GM12878 (cell line): ENCODE data around the gene DNAJC2. TPM values are rescaled to one million over a fixed set of nuclear protein-coding genes. Genes with fewer than 3 reads are reported as not detected.

Experiments
- ATAC-seq: fragments of 200-7000 bp; cut with Tn5 transposase; 3 replicates; pipeline ENCODE4 v1.9.1; 2020; ENCODE audit warnings: mild to moderate bottlenecking, moderate library complexity
- BruUV-seq: library from RNA; stranded (reverse); fragments of 400-500 nt; replicated peaks from 2 replicates; lab custom pipeline; 2021; lab: Mats Ljungman, UMichigan
- CTCF ChIA-PET: fragments of 300-600 bp; sonication (Branson Sonifier 250); formaldehyde crosslinking; extraction: SDS; loops from one replicate; lab custom pipeline; 2021; ENCODE audit warnings: inconsistent platforms; lab: Yijun Ruan, JAX
- POLR2A ChIA-PET: fragments of 350-600 bp; formaldehyde crosslinking; extraction: SDS; loops from one replicate; lab custom pipeline; 2021; ENCODE audit warnings: inconsistent platforms; lab: Charles Lee
- RAD21 ChIA-PET: fragments of 300-600 bp; sonication (Branson Sonifier 250); formaldehyde crosslinking; loops from one replicate; lab custom pipeline; 2023; ENCODE audit warnings: antibody characterized with exemption; ENCODE audit not compliant: unreplicated experiment; lab: Charles Lee
- SMC1A ChIA-PET: fragments of 300-600 bp; sonication (Branson Sonifier 250); formaldehyde crosslinking; loops from one replicate; lab custom pipeline; 2023; ENCODE audit not compliant: unreplicated experiment, uncharacterized antibody; lab: Charles Lee
- DNase-seq: peaks from one replicate; pipeline ENCODE4 v3.0.0-alpha.2; 2011; ENCODE audit warnings: low read depth, low spot score
- FAIRE-seq: peaks from 3 replicates; lab custom pipeline; 2011; peaks lifted over from hg19 to GRCh38; lab: Jason Lieb, UNC
- H2AFZ ChIP-seq: 2 replicates; pipeline ENCODE4 v1.6.0; 2011; ENCODE audit warnings: low read depth, low read length, control low read depth; ENCODE audit not compliant: control insufficient read depth
- H3K27ac ChIP-seq: 2 replicates; pipeline ENCODE4 v1.5.1; 2011; ENCODE audit warnings: control low read depth; ENCODE audit not compliant: control insufficient read depth, insufficient read depth
- H3K27me3 ChIP-seq, 2 experiments: replicated peaks in 1 of 2; 2 replicates each; pipeline versions ENCODE4 v1.6.0 to v1.6.1; 2011; ENCODE audit warnings: low read length in 1 of 2; ENCODE audit not compliant: control insufficient read depth in 2 of 2, insufficient read depth in 2 of 2
- H3K36me3 ChIP-seq, 2 experiments: 2 replicates each; pipeline ENCODE4 v1.5.1; 2011; ENCODE audit warnings: low read length in 1 of 2; ENCODE audit not compliant: control insufficient read depth in 2 of 2, insufficient read depth in 2 of 2
- H3K4me1 ChIP-seq: 2 replicates; pipeline ENCODE4 v1.6.1; 2011; ENCODE audit warnings: mild to moderate bottlenecking, low read length, moderate library complexity, mixed read lengths; ENCODE audit not compliant: control insufficient read depth, insufficient read depth
- H3K4me2 ChIP-seq: 2 replicates; pipeline ENCODE4 v1.6.0; 2011; ENCODE audit warnings: control low read depth; ENCODE audit not compliant: control insufficient read depth, insufficient read depth
- H3K4me3 ChIP-seq: fragments of 200-600 bp; sonication (generic); 2 replicates; pipeline ENCODE4 v1.5.1; 2016
- H3K79me2 ChIP-seq: 2 replicates; pipeline ENCODE4 v1.6.0; 2011; ENCODE audit warnings: low read length; ENCODE audit not compliant: control insufficient read depth, insufficient read depth
- H3K9ac ChIP-seq: 2 replicates; pipeline ENCODE4 v1.8.0; 2011; ENCODE audit warnings: low read length, control low read depth, mixed read lengths; ENCODE audit not compliant: control insufficient read depth, insufficient read depth
- H3K9me3 ChIP-seq: replicated peaks from 3 replicates; pipeline ENCODE4 v1.5.1; 2011; ENCODE audit warnings: mild to moderate bottlenecking, low read length; ENCODE audit not compliant: control insufficient read depth, insufficient read depth
- H4K20me1 ChIP-seq: 2 replicates; pipeline ENCODE4 v1.6.0; 2011; ENCODE audit not compliant: control insufficient read depth, insufficient read depth
- CBX5 ChIP-seq: sonication (generic); IDR thresholded peaks from 2 replicates; pipeline ENCODE4 v1.6.1; 2016; ENCODE audit warnings: low read depth, moderate library complexity, mild to moderate bottlenecking, inconsistent platforms
- CHD1 ChIP-seq: IDR thresholded peaks from 2 replicates; pipeline ENCODE4 v1.6.1; 2012; ENCODE audit warnings: low read depth, low read length, improper control_type of control experiment
- CUX1 ChIP-seq: IDR thresholded peaks from 2 replicates; pipeline ENCODE4 v1.6.1; 2012; ENCODE audit warnings: improper control_type of control experiment, low read depth, low read length; ENCODE audit not compliant: insufficient replicate concordance
- ELK1 ChIP-seq: IDR thresholded peaks from 2 replicates; pipeline ENCODE4 v1.6.1; 2012; ENCODE audit warnings: low read depth, low read length, improper control_type of control experiment
- FOS ChIP-seq: IDR thresholded peaks from 3 replicates; pipeline ENCODE4 v1.6.1; 2011; ENCODE audit warnings: borderline replicate concordance; ENCODE audit not compliant: insufficient read length; ENCODE audit errors: extremely low read depth
- HDAC6 ChIP-seq: fragments of 200-600 bp; sonication (generic); IDR thresholded peaks from one replicate; pipeline ENCODE4 v1.8.0; 2017; ENCODE audit warnings: antibody characterized with exemption; ENCODE audit not compliant: unreplicated experiment
- MTA3 ChIP-seq: IDR thresholded peaks from 2 replicates; pipeline ENCODE4 v1.6.1; 2012; ENCODE audit warnings: low read length, inconsistent platforms, borderline replicate concordance
- MXI1 ChIP-seq: fragments of 150-350 bp; IDR thresholded peaks from 2 replicates; pipeline ENCODE4 v1.6.1; 2011; ENCODE audit warnings: low read depth, mild to moderate bottlenecking, inconsistent platforms, low read length, improper control_type of control experiment
- RFX5 ChIP-seq: IDR thresholded peaks from 2 replicates; pipeline ENCODE4 v1.6.1; 2011; ENCODE audit warnings: low read depth, low read length, improper control_type of control experiment
- WGBS: methylation state at CpG from one replicate; pipeline ENCODE4 v1.1.6; 2016; ENCODE audit warnings: low lambda C conversion rate; ENCODE audit not compliant: insufficient replicate concordance, insufficient coverage; ENCODE audit errors: missing lambda C conversion rate; 5-methylcytosine and 5-hydroxymethylcytosine counted together
- in situ Hi-C: fragments of 300-500 bp; cut with MboI; formaldehyde crosslinking; loops from 9 replicates; pipeline ENCODE4 v1.14.3; 2018; ENCODE audit warnings: mixed read lengths
- intact Hi-C: fragments of 100-400 bp; cut with micrococcal nuclease; formaldehyde crosslinking; loops from one replicate; pipeline ENCODE4 v1.14.2; 2022; ENCODE audit not compliant: unreplicated experiment
- polyA plus RNA-seq, 11 experiments: library from polyadenylated mRNA; depleted of rRNA in 4 of 11; unstranded in 6 of 11; stranded (reverse) in 5 of 11; fragments of >200 nt; fragmentation: Nextera tagmentation in 4 of 11; fragmentation: Illumina TruSeq in 1 of 11; extraction: Ambion mirVana in 4 of 11; extraction: Trizol in 1 of 11; gene quantifications; 1 replicate in 1 of 11; 2 replicates in 10 of 11; pipeline versions ENCODE4 v1.2.1 to v1.2.3, GENCODE V29; 2011 to 2016; ENCODE audit warnings: inconsistent platforms in 2 of 11, missing spikeins in 2 of 11, low read depth in 1 of 11
- total RNA-seq, 4 experiments: library from RNA; depleted of rRNA in 3 of 4; stranded (reverse); fragments of >200 nt in 3 of 4; fragmentation: Illumina TruSeq in 1 of 4; extraction: Trizol in 1 of 4; gene quantifications; 2 replicates each; pipeline versions ENCODE4 v1.2.1 to v1.2.3, GENCODE V29; 2013 to 2021
- TF ChIP-seq, protein P1 (sequence below): fragments of 450-650 bp; formaldehyde crosslinking; IDR thresholded peaks from 2 replicates; pipeline ENCODE4 v1.5.0; 2022; ENCODE audit warnings: mild to moderate bottlenecking, missing genetic modification characterization
- TF ChIP-seq, protein P2 (sequence below): IDR thresholded peaks from 2 replicates; pipeline ENCODE4 v1.6.1; 2012; ENCODE audit warnings: low read depth, low read length, improper control_type of control experiment

Gene DNAJC2
- total and polyA plus RNA-seq, 10 of the 15 experiments (the other 5 are each of a cell fraction or from before 2014, with no cell fraction given) = 18.2 to 63.1 (median 30.6) TPM

DNA sequence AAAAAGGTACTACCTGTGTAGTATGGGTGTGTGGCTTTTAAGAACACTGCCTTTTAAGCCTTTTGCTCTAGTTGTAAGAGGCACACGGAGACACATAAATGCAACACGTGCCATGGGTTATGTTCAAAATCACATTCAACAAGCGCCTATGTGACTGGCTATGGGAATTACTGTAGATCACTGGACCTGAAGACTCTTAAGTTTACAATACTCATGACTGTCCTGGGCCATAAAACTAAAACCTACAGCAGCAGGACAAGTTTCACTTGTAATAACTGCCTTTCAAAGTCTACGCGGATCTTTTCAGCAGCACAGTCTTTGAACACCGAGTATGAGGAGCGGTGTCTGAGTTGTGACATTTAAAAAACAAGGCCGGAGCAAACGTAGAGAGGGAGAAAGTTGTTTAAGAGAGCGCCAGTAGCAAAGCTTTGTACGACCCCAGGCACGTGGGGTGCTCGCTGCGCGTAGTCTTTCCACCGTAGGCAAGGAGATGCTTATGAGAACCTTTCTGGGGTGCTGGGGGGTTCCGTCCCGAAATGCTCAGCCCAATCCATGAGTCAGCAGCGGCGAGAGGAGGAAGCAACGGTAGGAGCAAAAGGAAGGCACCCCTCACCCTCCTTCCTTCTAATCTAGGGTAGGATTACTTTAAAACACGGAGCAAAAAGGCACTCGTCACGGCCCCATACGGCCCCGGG, 662 bp downstream of the DNAJC2 start:
- peak overlapping the region; percentile 83 for H3K4me3 ChIP-seq
- peak overlapping the region; percentile 87 for H3K27ac ChIP-seq
- H3K4me2 ChIP-seq = peak overlapping the region; percentile 77
- in situ Hi-C loops = loop anchor here (25.0 kb wide), 1 partner anchor 1743 kb away; no protein-coding TSS in a partner anchor
- ATAC-seq = peak; percentile 32
- peaks cover 7% of the 10 kb centered on the region for H3K4me1 ChIP-seq
- H2AFZ ChIP-seq = peak overlapping the region; percentile 97
- under 1% methylated on average over 26 of the region's 26 CpGs for WGBS
- BruUV-seq = TSS peak; percentile 63
- ChIA-PET RAD21 (interaction anchor here (0.6 kb wide), 2 partner anchors 15 to 211 kb away, joined by 3 read pairs; no protein-coding TSS in a partner anchor), SMC1A (interaction anchor here (0.8 to 1.9 kb wide), 4 partner anchors 8 to 48 kb away, joined by 3 to 5 read pairs (median 4); no protein-coding TSS in a partner anchor), CTCF (interaction anchor here (1.2 to 1.5 kb wide), 3 partner anchors 14 to 62 kb away, joined by 3 read pairs; no protein-coding TSS in a partner anchor), POLR2A (interaction anchor here (0.5 kb wide), 1 partner anchor 10 kb away, joined by 4 read pairs; no protein-coding TSS in a partner anchor)
- FAIRE-seq = no peak
- H3K27me3 ChIP-seq = no peaks in the 10 kb centered on the region
- peak overlapping the region; percentile 92 for H3K9ac ChIP-seq
- DNase-seq = no peak
- no peaks in the 10 kb centered on the region for H4K20me1 ChIP-seq
- H3K36me3 ChIP-seq = peaks cover 0 to 19% of the 10 kb centered on the region in 2 experiments; a peak in 2 of 4 replicates
- intact Hi-C loops = loop anchor here (1.0 to 10.0 kb wide), 3 partner anchors 47 to 199 kb away; partner anchors contain the start of genes NAPEPLD and PMPCB
- H3K9me3 ChIP-seq = no peaks in the 10 kb centered on the region
- H3K79me2 ChIP-seq = peaks cover 70% of the 10 kb centered on the region
- TF ChIP-seq CHD1 (no peak), CUX1 (no peak), HDAC6 (peak; percentile 9), FOS (no peak), MXI1 (peak; percentile 50; the same call in 1 of the 2 replicates), RFX5 (no peak), CBX5 (no peak), ELK1 (no peak), MTA3 (peak; percentile 7; the same call in 1 of the 2 replicates)
- TF ChIP-seq, protein P1, sequence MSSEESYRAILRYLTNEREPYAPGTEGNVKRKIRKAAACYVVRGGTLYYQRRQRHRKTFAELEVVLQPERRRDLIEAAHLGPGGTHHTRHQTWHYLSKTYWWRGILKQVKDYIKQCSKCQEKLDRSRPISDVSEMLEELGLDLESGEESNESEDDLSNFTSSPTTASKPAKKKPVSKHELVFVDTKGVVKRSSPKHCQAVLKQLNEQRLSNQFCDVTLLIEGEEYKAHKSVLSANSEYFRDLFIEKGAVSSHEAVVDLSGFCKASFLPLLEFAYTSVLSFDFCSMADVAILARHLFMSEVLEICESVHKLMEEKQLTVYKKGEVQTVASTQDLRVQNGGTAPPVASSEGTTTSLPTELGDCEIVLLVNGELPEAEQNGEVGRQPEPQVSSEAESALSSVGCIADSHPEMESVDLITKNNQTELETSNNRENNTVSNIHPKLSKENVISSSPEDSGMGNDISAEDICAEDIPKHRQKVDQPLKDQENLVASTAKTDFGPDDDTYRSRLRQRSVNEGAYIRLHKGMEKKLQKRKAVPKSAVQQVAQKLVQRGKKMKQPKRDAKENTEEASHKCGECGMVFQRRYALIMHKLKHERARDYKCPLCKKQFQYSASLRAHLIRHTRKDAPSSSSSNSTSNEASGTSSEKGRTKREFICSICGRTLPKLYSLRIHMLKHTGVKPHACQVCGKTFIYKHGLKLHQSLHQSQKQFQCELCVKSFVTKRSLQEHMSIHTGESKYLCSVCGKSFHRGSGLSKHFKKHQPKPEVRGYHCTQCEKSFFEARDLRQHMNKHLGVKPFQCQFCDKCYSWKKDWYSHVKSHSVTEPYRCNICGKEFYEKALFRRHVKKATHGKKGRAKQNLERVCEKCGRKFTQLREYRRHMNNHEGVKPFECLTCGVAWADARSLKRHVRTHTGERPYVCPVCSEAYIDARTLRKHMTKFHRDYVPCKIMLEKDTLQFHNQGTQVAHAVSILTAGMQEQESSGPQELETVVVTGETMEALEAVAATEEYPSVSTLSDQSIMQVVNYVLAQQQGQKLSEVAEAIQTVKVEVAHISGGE (CRISPR knock-in tag) = peak; percentile 53; the same call in 1 of the 2 replicates
- TF ChIP-seq, protein P2, sequence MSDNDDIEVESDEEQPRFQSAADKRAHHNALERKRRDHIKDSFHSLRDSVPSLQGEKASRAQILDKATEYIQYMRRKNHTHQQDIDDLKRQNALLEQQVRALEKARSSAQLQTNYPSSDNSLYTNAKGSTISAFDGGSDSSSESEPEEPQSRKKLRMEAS = peak; percentile 40; the same call in 1 of the 2 replicates
